Esophagus mucosa (tissue), 1 donor: Measurements from ENCODE around the gene USP10. TPM values are rescaled to one million over a fixed set of nuclear protein-coding genes. Genes with fewer than 3 reads are reported as not detected.
"Not testable (repeated sequence)": the region's sequence is repeated elsewhere in the genome, so short reads cannot be mapped to it uniquely, and the experiment has no call there.

Source experiments
- ATAC-seq: fragments of 200-7000 bp; cut with Tn5 transposase; one replicate; pipeline ENCODE4 v1.9.1; 2020
- total RNA-seq: library from RNA; stranded (reverse); gene quantifications from one replicate; pipeline ENCODE4 v1.2.4, GENCODE V29; 2023
- donor health status: DM: yes; HTN: yes; CAD: no.

The USP10 gene
- total RNA-seq, 1 donor from 2014 or later = 63.0 TPM

- no peak for ATAC-seq
Observed at GRCh38 chr16:84675423-84675822, 24.4 kb upstream of the USP10 start.

GRCh38 chr16:84675884-84676283 is 23.9 kb upstream of the USP10 start:
- no peak for ATAC-seq

GRCh38 chr16:84677017-84677803 is 22.6 kb upstream of the USP10 start:
- no peak for ATAC-seq

- no peak for ATAC-seq
Observed at GRCh38 chr16:84677849-84678248, 22.0 kb upstream of the USP10 start.

GRCh38 chr16:84678541-84678940 is 21.3 kb upstream of the USP10 start:
- no peak for ATAC-seq

GRCh38 chr16:84680165-84680842 is 19.5 kb upstream of the USP10 start:
- ATAC-seq = no peak

- no peak for ATAC-seq
Observed at GRCh38 chr16:84680843-84681629, 18.8 kb upstream of the USP10 start.

- no peak for ATAC-seq
Observed at GRCh38 chr16:84683691-84684591, 15.9 kb upstream of the USP10 start.

- no peak for ATAC-seq
Observed at GRCh38 chr16:84684592-84684965, 15.2 kb upstream of the USP10 start.

- ATAC-seq = no peak
Observed at GRCh38 chr16:84685210-84685609, 14.6 kb upstream of the USP10 start.

GRCh38 chr16:84686707-84687298 is 13.0 kb upstream of the USP10 start:
- peak; percentile 43 for ATAC-seq

- peak; percentile 84 for ATAC-seq
Observed at GRCh38 chr16:84687715-84688114, 12.1 kb upstream of the USP10 start.

- ATAC-seq = not testable (repeated sequence)
Observed at GRCh38 chr16:84688163-84688562, 11.6 kb upstream of the USP10 start.

- no peak for ATAC-seq
Observed at GRCh38 chr16:84689111-84689510, 10.7 kb upstream of the USP10 start.

- no peak for ATAC-seq
Observed at GRCh38 chr16:84690088-84690819, 9.5 kb upstream of the USP10 start.

GRCh38 chr16:84692451-84693214 is 7.2 kb upstream of the USP10 start:
- ATAC-seq = no peak

GRCh38 chr16:84693869-84694268 is 5.9 kb upstream of the USP10 start:
- ATAC-seq = not testable (repeated sequence)

- no peak for ATAC-seq
Observed at GRCh38 chr16:84694980-84695379, 4.8 kb upstream of the USP10 start.

GRCh38 chr16:84699147-84699711 is 571 bp upstream of the USP10 start:
- peak; percentile 37 for ATAC-seq
